CD4-positive, alpha-beta T cell treated with Interleukin-17A for 1 hour (primary cell): ENCODE measurements around the gene RYR2.
A peak's percentile ranks its signal among the peaks of the same experiment; 100 is the strongest.

ENCODE experiments used
- DNase-seq: peaks from one replicate; pipeline ENCODE4 v3.0.0-alpha.2; 2020

RYR2 gene

DNA sequence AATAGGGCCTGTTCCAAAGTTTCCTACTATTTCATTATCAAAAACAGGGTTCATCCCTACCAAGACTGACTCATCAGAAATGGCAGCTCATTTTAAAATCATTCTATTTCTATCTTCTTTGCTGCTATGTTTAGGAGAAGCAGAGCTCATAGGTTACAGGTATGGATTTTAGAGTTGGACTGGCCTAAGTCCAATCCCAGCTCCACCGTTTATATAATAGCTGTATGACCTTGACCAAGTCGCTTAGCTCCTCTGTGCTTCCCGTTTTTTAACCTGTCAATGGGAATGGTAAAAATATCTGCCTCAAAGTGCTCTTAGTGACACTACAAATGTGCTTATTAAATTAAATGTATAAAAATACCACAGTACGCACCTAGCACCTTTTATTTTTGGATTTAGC, 436.1 kb downstream of the RYR2 start:
- DNase-seq, result no peak

- no peak for DNase-seq
Observed at GRCh38 chr1:237478842-237479241, 436.9 kb downstream of the RYR2 start.

- no peak for DNase-seq
Observed at GRCh38 chr1:237482777-237483176, 440.8 kb downstream of the RYR2 start.

GRCh38 chr1:237492359-237492758, 450.4 kb downstream of the RYR2 start:
- DNase-seq, result no peak

DNA sequence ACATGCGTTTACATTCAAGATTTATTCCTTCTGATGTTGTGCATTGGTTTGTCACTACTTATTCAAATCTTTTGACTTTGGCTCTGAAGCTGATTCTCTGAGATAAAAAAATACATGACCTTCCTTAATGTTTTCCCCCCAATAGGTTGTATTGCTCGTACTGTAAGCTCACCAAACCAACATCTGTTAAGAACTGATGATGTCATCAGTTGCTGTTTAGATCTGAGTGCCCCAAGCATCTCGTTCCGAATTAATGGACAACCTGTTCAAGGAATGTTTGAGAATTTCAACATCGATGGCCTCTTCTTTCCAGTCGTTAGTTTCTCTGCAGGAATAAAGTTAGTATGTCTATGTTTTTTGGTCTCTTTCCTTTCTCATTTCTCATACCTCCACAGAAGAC, 458.6 kb downstream of the RYR2 start:
- no peak for DNase-seq

GRCh38 chr1:237503292-237503691, 461.3 kb downstream of the RYR2 start:
- no peak for DNase-seq

- DNase-seq, result peak; percentile 3
Observed at GRCh38 chr1:237507005-237507404, 465.0 kb downstream of the RYR2 start.

DNA sequence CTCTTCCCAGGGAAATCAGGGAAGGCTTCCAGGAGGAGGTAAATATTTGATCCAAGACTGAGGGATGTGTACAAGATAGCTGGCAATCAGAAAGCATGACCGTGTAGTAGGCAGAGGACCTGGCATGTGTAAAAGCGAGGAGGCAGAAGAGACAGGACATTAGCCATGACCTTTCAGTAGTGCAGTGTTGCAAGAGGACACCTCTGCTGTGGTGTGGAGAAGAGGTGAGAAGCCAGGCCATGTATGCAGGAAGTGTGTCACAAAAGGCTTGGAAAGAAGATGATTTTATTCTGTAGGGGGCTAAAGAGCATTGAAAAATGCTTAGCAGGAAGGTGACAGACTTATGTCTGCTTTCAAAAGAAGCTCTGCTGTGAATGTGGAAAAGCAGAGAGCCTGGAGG, 467.8 kb downstream of the RYR2 start:
- DNase-seq, result no peak

DNA sequence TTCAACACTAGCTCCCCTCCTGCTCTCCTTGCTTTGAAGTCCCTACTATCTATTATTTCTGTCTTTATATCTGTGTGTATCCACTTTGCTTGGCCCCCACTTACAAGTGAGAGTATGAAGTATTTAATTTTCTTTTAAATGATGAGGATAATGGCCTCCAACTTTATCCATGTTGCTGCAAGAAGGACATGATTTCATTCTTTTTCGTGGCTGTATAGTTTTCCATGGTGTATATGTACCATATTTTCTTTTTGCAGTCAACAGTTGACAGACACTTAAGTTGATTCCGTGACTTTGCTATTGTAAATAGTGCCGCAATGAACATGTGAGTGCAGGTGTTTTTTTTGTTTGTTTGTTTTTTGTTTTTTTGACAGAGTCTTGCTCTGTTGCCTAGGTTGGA, 483.1 kb downstream of the RYR2 start:
- no peak for DNase-seq

DNA sequence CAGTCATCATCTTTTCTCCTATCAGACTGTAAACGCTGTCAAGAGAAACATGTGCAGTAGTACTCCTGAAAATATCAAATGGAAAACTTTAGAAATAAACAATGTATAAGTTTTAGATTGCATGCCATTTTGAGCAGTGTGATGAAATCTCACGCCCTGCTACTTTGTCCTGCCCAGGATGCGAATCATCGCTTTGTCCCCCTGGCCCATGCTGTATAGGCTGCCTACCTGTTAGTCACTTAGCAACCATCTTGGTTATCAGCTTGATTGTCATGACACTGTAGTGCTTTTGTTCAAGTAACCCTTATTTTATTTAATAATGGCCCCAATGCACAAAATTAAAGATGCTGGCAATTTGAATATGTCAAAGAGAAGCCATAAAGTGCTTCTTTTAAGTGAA, 485.8 kb downstream of the RYR2 start:
- no peak for DNase-seq

DNA sequence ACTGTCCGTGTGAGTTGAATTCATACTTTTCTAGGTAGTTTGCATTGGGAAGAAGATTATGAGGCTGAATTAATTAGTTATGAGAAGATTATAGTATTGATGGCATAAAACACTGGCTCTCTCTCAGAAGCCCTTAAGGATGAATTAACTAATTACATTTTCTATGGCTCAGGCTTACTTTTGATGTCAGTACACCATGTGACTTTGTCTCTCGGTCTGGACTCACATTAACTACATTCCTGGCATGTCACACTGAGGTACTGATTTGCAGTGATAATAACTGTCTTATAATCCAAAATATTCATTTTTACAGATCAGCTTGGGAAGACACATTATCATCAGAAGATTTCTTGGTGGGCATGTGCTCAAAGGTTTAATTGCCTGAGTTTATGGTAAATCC, 486.6 kb downstream of the RYR2 start:
- DNase-seq, result no peak

DNA sequence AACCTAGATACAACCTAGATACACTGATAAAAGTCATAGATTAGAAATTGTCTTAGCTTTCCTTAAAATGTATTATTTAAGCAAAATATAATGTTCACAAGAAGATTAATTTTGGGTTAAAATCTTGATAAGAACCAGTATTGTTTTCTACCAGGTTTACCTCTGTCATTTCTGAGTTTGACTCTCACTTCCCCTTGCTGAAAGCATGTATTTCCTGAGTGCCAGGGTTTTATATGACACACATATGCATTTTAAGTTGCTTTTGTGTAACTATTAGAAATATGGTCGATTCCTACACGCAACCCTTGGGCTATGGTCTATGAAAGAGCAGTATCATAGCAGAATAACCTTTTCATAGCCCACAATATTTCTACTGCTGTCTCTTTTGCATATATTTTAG, 497.1 kb downstream of the RYR2 start:
- DNase-seq, result no peak

DNA sequence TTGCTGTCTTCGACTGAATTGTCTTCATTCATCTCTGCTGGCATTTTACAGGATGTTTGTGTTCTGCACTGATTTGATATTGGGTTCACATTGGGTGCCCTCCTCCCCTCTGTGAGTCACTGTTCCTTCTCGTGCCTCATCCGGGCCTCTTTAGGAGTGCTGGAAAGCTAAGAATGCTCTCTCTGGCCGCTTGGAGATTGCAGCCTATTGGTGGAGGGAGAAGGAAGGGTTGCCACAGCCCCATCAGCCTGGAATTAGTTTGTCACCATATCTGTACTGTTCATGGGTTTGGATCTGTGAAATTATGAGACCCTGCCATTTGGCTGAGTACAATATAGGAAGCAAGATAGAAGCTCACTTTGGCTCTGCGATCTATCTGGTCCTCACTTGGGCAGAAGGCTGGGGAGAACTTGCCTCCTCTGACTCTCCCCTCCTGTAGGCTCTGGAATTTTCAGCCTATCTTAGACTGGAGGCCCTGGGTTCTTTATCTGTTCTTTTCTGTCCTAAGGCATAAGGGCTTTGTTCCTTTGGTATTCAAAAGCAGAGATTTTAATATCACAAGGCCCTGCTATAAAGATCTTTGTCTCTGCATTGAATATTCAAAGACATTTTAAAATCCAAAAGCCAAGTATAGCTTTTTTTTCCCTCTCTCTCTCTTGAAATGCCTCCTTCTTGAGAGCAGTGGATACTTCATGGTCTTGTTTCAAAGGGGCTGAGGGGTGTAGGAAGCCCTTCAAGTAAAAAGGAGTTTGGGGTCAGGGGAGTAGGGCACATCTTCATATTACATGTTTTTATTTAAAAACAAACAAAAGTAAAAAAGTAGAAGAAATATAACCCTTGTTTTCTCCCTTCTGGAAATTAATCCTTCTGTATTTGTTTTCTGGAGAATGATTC, 500.8 kb downstream of the RYR2 start:
- no peak for DNase-seq

GRCh38 chr1:237553078-237553477, 511.1 kb downstream of the RYR2 start:
- DNase-seq, result no peak

DNA sequence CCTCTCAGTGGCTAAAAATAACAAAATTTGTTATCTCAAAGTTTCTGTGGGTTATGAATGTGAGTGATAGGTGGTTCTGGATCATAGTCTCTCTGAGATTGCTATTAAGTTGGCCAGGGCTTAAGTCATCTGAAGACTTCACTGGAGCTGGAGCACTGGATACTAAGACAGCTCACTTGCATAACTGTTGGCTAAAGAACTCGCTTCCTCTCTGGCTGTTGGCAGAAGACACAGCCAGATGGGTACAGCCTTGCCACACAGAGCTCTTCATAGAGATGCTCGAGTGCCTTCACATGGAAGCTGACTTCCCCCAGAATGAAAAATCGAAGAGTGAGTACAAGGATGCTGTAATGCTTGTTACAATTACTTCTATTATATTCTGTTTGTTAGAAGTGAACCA, 514.9 kb downstream of the RYR2 start:
- DNase-seq, result no peak

DNA sequence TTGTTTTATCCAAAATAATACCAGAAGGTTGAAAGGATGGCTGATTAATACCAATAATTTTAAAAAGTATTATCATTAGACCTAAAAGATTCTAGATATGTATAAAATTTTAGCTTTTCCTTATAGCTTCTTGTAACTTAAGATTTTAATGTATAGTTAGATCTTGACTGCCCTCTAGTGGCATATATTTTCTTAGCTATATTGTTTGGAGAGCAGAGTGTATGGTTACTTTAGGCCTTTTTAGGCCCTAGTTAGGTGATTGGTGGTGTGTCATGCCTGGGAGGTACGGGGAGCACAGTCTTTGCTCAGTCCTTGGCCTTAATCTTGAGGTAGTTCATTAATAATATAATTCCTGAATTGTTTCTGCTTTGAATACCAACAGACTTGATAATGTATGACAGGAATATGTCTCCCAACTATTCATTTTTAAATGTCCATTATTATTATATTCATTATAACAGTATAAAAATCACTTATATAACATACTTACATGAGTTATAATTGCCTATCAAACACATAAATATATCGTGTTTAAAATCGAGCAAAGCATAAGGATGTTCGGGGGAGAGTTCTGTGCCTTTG, 520.3 kb downstream of the RYR2 start:
- DNase-seq, result peak; percentile 67

GRCh38 chr1:237565236-237565635, 523.3 kb downstream of the RYR2 start:
- no peak for DNase-seq

GRCh38 chr1:237566581-237566980, 524.6 kb downstream of the RYR2 start:
- no peak for DNase-seq

- DNase-seq, result no peak
Observed at GRCh38 chr1:237568955-237569354, 527.0 kb downstream of the RYR2 start.

GRCh38 chr1:237570530-237570929, 528.5 kb downstream of the RYR2 start:
- DNase-seq, result no peak

DNA sequence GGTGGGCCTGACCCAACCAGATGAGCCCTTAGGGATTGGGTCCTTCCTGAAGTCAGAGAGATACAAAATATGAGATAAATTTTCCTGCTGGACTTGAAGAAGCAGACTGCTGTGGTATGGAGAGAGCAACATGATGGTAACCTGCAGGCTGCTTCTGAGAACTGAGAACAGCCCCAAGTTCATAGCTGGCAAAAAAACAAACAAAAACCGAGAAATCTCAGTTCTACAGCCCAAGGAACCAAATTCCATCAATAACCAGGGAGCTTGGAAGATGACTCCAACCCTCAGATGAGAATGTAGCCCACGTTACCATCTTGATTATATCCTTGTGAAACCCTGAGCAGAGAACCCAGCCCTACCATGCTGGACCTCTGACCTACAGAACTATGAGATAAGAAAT, 532.6 kb downstream of the RYR2 start:
- DNase-seq, result no peak

DNA sequence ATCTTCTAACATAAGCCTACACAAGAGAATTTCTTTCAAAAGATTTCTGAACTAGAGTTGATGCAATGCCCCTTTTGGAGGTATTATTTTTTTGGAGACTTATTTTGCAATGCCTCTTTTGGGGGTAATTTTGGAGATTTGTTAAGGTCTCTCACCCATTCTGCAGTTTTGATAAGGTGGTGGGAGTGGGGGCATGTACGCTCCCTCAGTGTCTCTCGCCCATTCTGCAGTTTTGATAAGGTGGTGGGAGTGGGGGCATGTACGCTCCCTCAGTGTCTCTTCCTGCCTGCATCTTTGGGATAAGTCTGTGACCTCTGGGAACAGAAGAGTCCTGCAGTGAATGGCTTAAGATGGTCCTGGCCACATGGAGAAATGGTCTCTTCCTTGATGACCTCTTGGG, 536.6 kb downstream of the RYR2 start:
- DNase-seq, result no peak

DNA sequence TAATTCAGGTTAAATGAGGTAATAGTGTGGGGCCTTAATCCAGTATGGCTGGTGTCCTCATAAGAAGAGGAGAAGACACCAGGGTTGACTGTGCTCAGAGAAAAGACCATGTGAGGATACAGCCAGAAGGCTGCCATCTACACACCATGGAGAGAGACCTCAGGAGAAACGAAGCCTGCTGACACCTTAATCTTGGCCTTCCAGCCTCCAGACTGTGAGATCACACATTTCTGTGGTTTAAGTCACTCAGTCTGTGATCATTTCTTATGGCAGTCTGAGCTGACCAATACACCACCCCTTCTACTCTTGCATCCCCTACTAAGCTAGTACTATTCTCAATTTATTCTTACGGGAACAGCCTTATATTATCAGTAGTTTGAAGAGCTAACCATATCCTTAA, 538.7 kb downstream of the RYR2 start:
- DNase-seq, result no peak

DNA sequence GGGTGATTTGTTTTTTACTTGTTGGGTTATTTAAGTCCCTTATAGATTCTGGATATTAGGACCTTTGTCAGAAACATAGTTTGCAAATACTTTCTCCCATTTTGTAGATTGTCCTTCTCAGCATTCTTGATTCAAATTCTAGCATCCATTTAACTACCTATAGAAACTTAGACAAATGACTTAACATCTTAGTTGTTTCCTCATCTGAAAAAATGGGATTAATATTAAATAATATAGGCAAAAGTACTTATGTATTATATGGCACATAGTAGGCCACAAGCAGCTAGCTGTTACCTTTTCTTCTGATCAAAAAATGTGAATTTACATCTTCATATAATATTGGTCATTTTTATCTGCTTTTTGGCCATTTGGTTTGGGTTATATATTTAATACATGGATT, 541.3 kb downstream of the RYR2 start:
- DNase-seq, result no peak

GRCh38 chr1:237583756-237584155, 541.8 kb downstream of the RYR2 start:
- no peak for DNase-seq
